Measurements from ENCODE around the gene POC1A. TPM values are rescaled to one million over a fixed set of nuclear protein-coding genes. Genes with fewer than 3 reads are reported as not detected.

POC1A gene
- total and polyA plus RNA-seq, 2 donors (not counting 1 experiment from before 2014, with no cell fraction given), result 1.7 to 2.8 TPM

DNA sequence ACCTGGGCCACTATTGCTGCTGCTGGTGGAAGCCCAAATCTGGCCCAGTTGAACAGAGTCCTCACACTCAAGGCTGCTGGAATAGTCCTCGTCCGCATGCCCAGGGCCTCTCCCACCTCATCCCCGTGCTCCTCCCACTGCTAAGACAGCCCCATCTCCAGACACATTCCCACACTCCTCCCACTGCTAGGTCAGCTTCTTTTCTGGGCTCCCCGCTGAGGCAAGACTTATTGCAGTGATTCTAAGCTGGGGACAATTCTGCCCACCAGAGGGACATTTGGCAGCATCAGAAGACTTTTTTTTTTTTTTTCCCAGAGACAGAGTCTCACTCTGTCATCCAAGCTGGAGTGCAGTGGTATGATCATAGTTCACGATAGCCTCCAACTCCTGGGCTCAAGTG, 35.1 kb downstream of the POC1A start:
- H3K9me3 ChIP-seq (ENCODE audit: control extremely low read depth in 1 of 3, control insufficient read depth in 2 of 3, insufficient read depth in 1 of 3, low read length in 2 of 3), result no peaks in the 10 kb centered on the region
- CTCF ChIA-PET, result no interaction called here
- POLR2A ChIA-PET, result no interaction called here
- Mint-ChIP-seq H3K27ac (no peak overlapping the region), H3K27me3 (no peaks in the 10 kb centered on the region), H3K4me3 (no peak overlapping the region), H3K4me1 (peaks cover 33% of the 10 kb centered on the region), H3K9me3 (ENCODE audit: insufficient read depth) (no peaks in the 10 kb centered on the region)
- no peak overlapping the region for H3K9ac ChIP-seq (ENCODE audit: low read length)
- H3K4me1 ChIP-seq (ENCODE audit: control insufficient read depth in 2 of 2, insufficient read depth in 2 of 2, low read length in 2 of 2), result peaks cover 34 to 35% of the 10 kb centered on the region in 2 donors
- no peaks in the 10 kb centered on the region for H3K27me3 ChIP-seq (replicated peaks in 1 of 4; ENCODE audit: control extremely low read depth in 1 of 4, control insufficient read depth in 3 of 4, insufficient read depth in 4 of 4, low read length in 3 of 4)
- ATAC-seq (ENCODE audit: low read depth) (no peak), DNase-seq (no peak)
- TF ChIP-seq, protein P1, sequence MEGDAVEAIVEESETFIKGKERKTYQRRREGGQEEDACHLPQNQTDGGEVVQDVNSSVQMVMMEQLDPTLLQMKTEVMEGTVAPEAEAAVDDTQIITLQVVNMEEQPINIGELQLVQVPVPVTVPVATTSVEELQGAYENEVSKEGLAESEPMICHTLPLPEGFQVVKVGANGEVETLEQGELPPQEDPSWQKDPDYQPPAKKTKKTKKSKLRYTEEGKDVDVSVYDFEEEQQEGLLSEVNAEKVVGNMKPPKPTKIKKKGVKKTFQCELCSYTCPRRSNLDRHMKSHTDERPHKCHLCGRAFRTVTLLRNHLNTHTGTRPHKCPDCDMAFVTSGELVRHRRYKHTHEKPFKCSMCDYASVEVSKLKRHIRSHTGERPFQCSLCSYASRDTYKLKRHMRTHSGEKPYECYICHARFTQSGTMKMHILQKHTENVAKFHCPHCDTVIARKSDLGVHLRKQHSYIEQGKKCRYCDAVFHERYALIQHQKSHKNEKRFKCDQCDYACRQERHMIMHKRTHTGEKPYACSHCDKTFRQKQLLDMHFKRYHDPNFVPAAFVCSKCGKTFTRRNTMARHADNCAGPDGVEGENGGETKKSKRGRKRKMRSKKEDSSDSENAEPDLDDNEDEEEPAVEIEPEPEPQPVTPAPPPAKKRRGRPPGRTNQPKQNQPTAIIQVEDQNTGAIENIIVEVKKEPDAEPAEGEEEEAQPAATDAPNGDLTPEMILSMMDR (IDR thresholded peaks at IDR 0.05), result no peak
- no peak for TF ChIP-seq EZH2 (IDR thresholded peaks at IDR 0.05; ENCODE audit: borderline replicate concordance, insufficient read depth, low read depth, low read length, poor library complexity, severe bottlenecking)
- no peak overlapping the region for H3K4me3 ChIP-seq (ENCODE audit: control extremely low read depth in 1 of 5, extremely low read depth in 1 of 5, insufficient read depth in 1 of 5, low read depth in 2 of 5, low read length in 4 of 5)
- H3K36me3 ChIP-seq (replicated peaks in 1 of 2; ENCODE audit: control extremely low read depth in 1 of 2, control insufficient read depth in 1 of 2, extremely low read depth in 1 of 2, insufficient read depth in 2 of 2, low read length in 1 of 2), result no peaks in the 10 kb centered on the region
- H4K20me1 ChIP-seq (ENCODE audit: control insufficient read depth, insufficient read depth, low read length, poor library complexity, severe bottlenecking), result no peaks in the 10 kb centered on the region
- no peaks in the 10 kb centered on the region for H3K79me2 ChIP-seq (ENCODE audit: control insufficient read depth, insufficient read depth, low read length)
- no peak overlapping the region for H3K27ac ChIP-seq (ENCODE audit: low read length in 2 of 2)
- WGBS (ENCODE audit: insufficient coverage), result 98% methylated on average over 5 of the region's 5 CpGs
- H2AFZ ChIP-seq (ENCODE audit: insufficient read depth, low read depth, low read length, poor library complexity, severe bottlenecking), result no peak overlapping the region
- no peak overlapping the region for H3K4me2 ChIP-seq (replicated peaks; ENCODE audit: low read depth, low read length, poor library complexity, severe bottlenecking)
- intact Hi-C loops (cut with micrococcal nuclease), result no loop called here

GRCh38 chr3:52118156-52118875, 35.9 kb downstream of the POC1A start:
- Histone ChIP-seq H3K4me2 (replicated peaks; ENCODE audit: low read depth, low read length, poor library complexity, severe bottlenecking) (no peak overlapping the region), H2AFZ (ENCODE audit: insufficient read depth, low read depth, low read length, poor library complexity, severe bottlenecking) (no peak overlapping the region), H3K79me2 (ENCODE audit: control insufficient read depth, insufficient read depth, low read length) (no peaks in the 10 kb centered on the region), H3K27me3 (replicated peaks in 1 of 4; ENCODE audit: control extremely low read depth in 1 of 4, control insufficient read depth in 3 of 4, insufficient read depth in 4 of 4, low read length in 3 of 4) (no peaks in the 10 kb centered on the region), H3K9ac (ENCODE audit: low read length) (no peak overlapping the region), H3K9me3 (ENCODE audit: control extremely low read depth in 1 of 3, control insufficient read depth in 2 of 3, insufficient read depth in 1 of 3, low read length in 2 of 3) (no peaks in the 10 kb centered on the region), H3K4me1 (ENCODE audit: control insufficient read depth in 2 of 2, insufficient read depth in 2 of 2, low read length in 2 of 2) (peaks cover 31 to 32% of the 10 kb centered on the region in 2 donors), H4K20me1 (ENCODE audit: control insufficient read depth, insufficient read depth, low read length, poor library complexity, severe bottlenecking) (no peaks in the 10 kb centered on the region), H3K36me3 (replicated peaks in 1 of 2; ENCODE audit: control extremely low read depth in 1 of 2, control insufficient read depth in 1 of 2, extremely low read depth in 1 of 2, insufficient read depth in 2 of 2, low read length in 1 of 2) (no peaks in the 10 kb centered on the region), H3K4me3 (ENCODE audit: control extremely low read depth in 1 of 5, extremely low read depth in 1 of 5, insufficient read depth in 1 of 5, low read depth in 2 of 5, low read length in 4 of 5) (no peak overlapping the region), H3K27ac (ENCODE audit: low read length in 2 of 2) (no peak overlapping the region)
- POLR2A ChIA-PET, result no interaction called here
- CTCF ChIA-PET, result interaction anchor here (0.6 kb wide), 1 partner anchor 1895 kb away, joined by 3 read pairs; no protein-coding TSS in a partner anchor
- no peak overlapping the region for H3K27ac Mint-ChIP-seq
- H3K4me1 Mint-ChIP-seq, result peaks cover 30% of the 10 kb centered on the region
- WGBS (ENCODE audit: insufficient coverage), result 100% methylated on average over 1 of the region's 5 CpGs
- ATAC-seq (ENCODE audit: low read depth) (no peak), DNase-seq (no peak)
- intact Hi-C loops (cut with micrococcal nuclease), result no loop called here
- no peak overlapping the region for H3K4me3 Mint-ChIP-seq
- H3K27me3 Mint-ChIP-seq, result no peaks in the 10 kb centered on the region
- TF ChIP-seq, protein P1 (IDR thresholded peaks at IDR 0.05), result no peak
- no peak for TF ChIP-seq EZH2 (IDR thresholded peaks at IDR 0.05; ENCODE audit: borderline replicate concordance, insufficient read depth, low read depth, low read length, poor library complexity, severe bottlenecking)
- no peaks in the 10 kb centered on the region for H3K9me3 Mint-ChIP-seq (ENCODE audit: insufficient read depth)
